NCI-H748 (cell line): ENCODE data around the gene OR10H4.
"Not testable (repeated sequence)": the region's sequence is repeated elsewhere in the genome, so short reads cannot be mapped to it uniquely, and the experiment has no call there.

ENCODE experiments used
- DNase-seq: peaks from one replicate; lab custom pipeline; 2025; ENCODE audit not compliant: unreplicated experiment; lab: John Stamatoyannopoulos, UW

Gene OR10H4

GRCh38 chr19:15937771-15938170 is 11.0 kb upstream of the OR10H4 start:
- no peak for DNase-seq

- no peak for DNase-seq
Measured at GRCh38 chr19:15944401-15944800, 4.4 kb upstream of the OR10H4 start.

GRCh38 chr19:15945301-15945700 is 3.5 kb upstream of the OR10H4 start:
- no peak for DNase-seq

- DNase-seq, result no peak
Measured at GRCh38 chr19:15954820-15955219, 6.0 kb downstream of the OR10H4 start.

- no peak for DNase-seq
Measured at GRCh38 chr19:15962319-15962718, 13.5 kb downstream of the OR10H4 start.

GRCh38 chr19:15964231-15964630 is 15.4 kb downstream of the OR10H4 start:
- no peak for DNase-seq

- no peak for DNase-seq
Measured at GRCh38 chr19:15971224-15971780, 22.5 kb downstream of the OR10H4 start.

- not testable (repeated sequence) for DNase-seq
Measured at GRCh38 chr19:15972043-15972442, 23.2 kb downstream of the OR10H4 start.

- no peak for DNase-seq
Measured at GRCh38 chr19:15974856-15975255, 26.0 kb downstream of the OR10H4 start.

- no peak for DNase-seq
Measured at GRCh38 chr19:15976836-15977689, 28.3 kb downstream of the OR10H4 start.

GRCh38 chr19:15977690-15978089 is 28.9 kb downstream of the OR10H4 start:
- no peak for DNase-seq

- no peak for DNase-seq
Measured at GRCh38 chr19:15979293-15979692, 30.5 kb downstream of the OR10H4 start.

GRCh38 chr19:15985831-15986230 is 37.0 kb downstream of the OR10H4 start:
- DNase-seq, result not testable (repeated sequence)

- DNase-seq, result no peak
Measured at GRCh38 chr19:15986701-15987100, 37.9 kb downstream of the OR10H4 start.

- DNase-seq, result no peak
Measured at GRCh38 chr19:15989889-15990288, 41.1 kb downstream of the OR10H4 start.

GRCh38 chr19:15991602-15992001 is 42.8 kb downstream of the OR10H4 start:
- DNase-seq, result no peak

GRCh38 chr19:15992014-15992413 is 43.2 kb downstream of the OR10H4 start:
- DNase-seq, result no peak

- DNase-seq, result no peak
Measured at GRCh38 chr19:15995536-15995935, 46.7 kb downstream of the OR10H4 start.

- no peak for DNase-seq
Measured at GRCh38 chr19:15998166-15998565, 49.4 kb downstream of the OR10H4 start.
